Measurements from ENCODE around the gene PLA2G2F.

PLA2G2F gene

GRCh38 chr1:20191266-20191825 is 52.2 kb downstream of the PLA2G2F start:
- TF ChIP-seq SPI1 (IDR thresholded peaks at IDR 0.05; ENCODE audit: borderline replicate concordance, low read depth) = no peak
- no peak for TF ChIP-seq CTCF (IDR thresholded peaks at IDR 0.05; ENCODE audit: insufficient read depth, low read length)
- TF ChIP-seq GABPA (IDR thresholded peaks at IDR 0.05; ENCODE audit: low read depth) = no peak
- H3K4me3 ChIP-seq (replicated peaks; ENCODE audit: insufficient read depth, low read length) = no peak overlapping the region
- no peaks in the 10 kb centered on the region for H3K27me3 ChIP-seq (ENCODE audit: insufficient read depth, poor library complexity, severe bottlenecking)
- DNase-seq (ENCODE audit: low read depth in 1 of 2, low spot score in 1 of 2) = no peak
- H3K27ac ChIP-seq (replicated peaks) = no peak overlapping the region

GRCh38 chr1:20192364-20192763 is 53.2 kb downstream of the PLA2G2F start:
- Histone ChIP-seq H3K27ac (replicated peaks) (no peak overlapping the region), H3K4me3 (replicated peaks; ENCODE audit: insufficient read depth, low read length) (no peak overlapping the region), H3K27me3 (ENCODE audit: insufficient read depth, poor library complexity, severe bottlenecking) (no peaks in the 10 kb centered on the region)
- no peak for TF ChIP-seq POLR2AphosphoS5 (IDR thresholded peaks at IDR 0.05; ENCODE audit: low read depth)
- TF ChIP-seq CTCF (IDR thresholded peaks at IDR 0.05; ENCODE audit: insufficient read depth, low read length) = no peak
- no peak for TF ChIP-seq GABPA (IDR thresholded peaks at IDR 0.05; ENCODE audit: low read depth)
- no peak for TF ChIP-seq SPI1 (IDR thresholded peaks at IDR 0.05; ENCODE audit: borderline replicate concordance, low read depth)
- DNase-seq (ENCODE audit: low read depth in 1 of 2, low spot score in 1 of 2) = no peak

GRCh38 chr1:20192871-20193411 is 53.8 kb downstream of the PLA2G2F start:
- Histone ChIP-seq H3K27ac (replicated peaks) (no peak overlapping the region), H3K4me3 (replicated peaks; ENCODE audit: insufficient read depth, low read length) (no peak overlapping the region), H3K27me3 (ENCODE audit: insufficient read depth, poor library complexity, severe bottlenecking) (no peaks in the 10 kb centered on the region)
- TF ChIP-seq CTCF (IDR thresholded peaks at IDR 0.05; ENCODE audit: insufficient read depth, low read length) (no peak), SPI1 (IDR thresholded peaks at IDR 0.05; ENCODE audit: borderline replicate concordance, low read depth) (no peak), POLR2AphosphoS5 (IDR thresholded peaks at IDR 0.05; ENCODE audit: low read depth) (no peak), REST (IDR thresholded peaks at IDR 0.05; ENCODE audit: insufficient replicate concordance, low read depth) (no peak), GABPA (IDR thresholded peaks at IDR 0.05; ENCODE audit: low read depth) (no peak)
- DNase-seq (ENCODE audit: low read depth in 1 of 2, low spot score in 1 of 2) = no peak

GRCh38 chr1:20194224-20194623 is 55.1 kb downstream of the PLA2G2F start:
- H3K4me3 ChIP-seq (replicated peaks; ENCODE audit: insufficient read depth, low read length) = no peak overlapping the region
- no peaks in the 10 kb centered on the region for H3K27me3 ChIP-seq (ENCODE audit: insufficient read depth, poor library complexity, severe bottlenecking)
- TF ChIP-seq GABPA (IDR thresholded peaks at IDR 0.05; ENCODE audit: low read depth) (no peak), POLR2AphosphoS5 (IDR thresholded peaks at IDR 0.05; ENCODE audit: low read depth) (no peak), REST (IDR thresholded peaks at IDR 0.05; ENCODE audit: insufficient replicate concordance, low read depth) (no peak), CTCF (IDR thresholded peaks at IDR 0.05; ENCODE audit: insufficient read depth, low read length) (no peak), SPI1 (IDR thresholded peaks at IDR 0.05; ENCODE audit: borderline replicate concordance, low read depth) (no peak)
- H3K27ac ChIP-seq (replicated peaks) = no peak overlapping the region
- DNase-seq (ENCODE audit: low read depth in 1 of 2, low spot score in 1 of 2) = no peak

Measured in HL-60 (cell line).